Measurements from ENCODE around the gene CELSR3.

GRCh38 chr3:48680811-48681540 is 18.3 kb upstream of the CELSR3 start:
- TF ChIP-seq CTCF (IDR thresholded peaks at IDR 0.05) (no peak), POLR2AphosphoS5 (IDR thresholded peaks at IDR 0.05; ENCODE audit: low read depth, low read length) (no peak), REST (IDR thresholded peaks at IDR 0.05; ENCODE audit: insufficient read depth in 1 of 2, low read depth in 2 of 2, low read length in 1 of 2) (no peak)
